ENCODE data around the gene ARPC5L. TPM values are rescaled to one million over a fixed set of nuclear protein-coding genes. Genes with fewer than 3 reads are reported as not detected.
A peak's percentile ranks its signal among the peaks of the same experiment; 100 is the strongest.
"Not testable (repeated sequence)": the region's sequence is repeated elsewhere in the genome, so short reads cannot be mapped to it uniquely, and the experiment has no call there.

ARPC5L gene
- polyA plus RNA-seq, 1 donor from 2014 or later = 92.7 TPM

- no peaks in the 10 kb centered on the region for H3K27me3 Mint-ChIP-seq
- no peak overlapping the region for H3K27ac Mint-ChIP-seq
These were observed 25.0 kb downstream of the ARPC5L start for GRCh38 chr9:124886866-124887492.

GRCh38 chr9:124887832-124888231 is 25.9 kb downstream of the ARPC5L start:
- Mint-ChIP-seq H3K27ac (no peak overlapping the region), H3K36me3 (peaks cover 7% of the 10 kb centered on the region), H3K9me3 (no peaks in the 10 kb centered on the region), H3K4me1 (peaks cover 0 to 2% (median under 1%) of the 10 kb centered on the region in 3 donors), H3K4me3 (no peak overlapping the region), H3K27me3 (no peaks in the 10 kb centered on the region)

More at GRCh38 chr9:124886866-124887492, 25.0 kb downstream of the ARPC5L start:
- Mint-ChIP-seq H3K4me1 (peaks cover 0 to 3% (median 2%) of the 10 kb centered on the region in 3 donors), H3K4me3 (no peak overlapping the region), H3K9me3 (no peaks in the 10 kb centered on the region), H3K36me3 (peaks cover 5% of the 10 kb centered on the region)

GRCh38 chr9:124889006-124889405 is 27.1 kb downstream of the ARPC5L start:
- H3K27me3 Mint-ChIP-seq = no peaks in the 10 kb centered on the region
- no peak overlapping the region for H3K4me3 Mint-ChIP-seq
- H3K4me1 Mint-ChIP-seq = peaks cover 0 to 2% (median 0%) of the 10 kb centered on the region in 3 donors
- H3K36me3 Mint-ChIP-seq = peaks cover 6% of the 10 kb centered on the region
- peak overlapping the region in 1 of 3 donors; percentile 53 for H3K27ac Mint-ChIP-seq
- no peaks in the 10 kb centered on the region for H3K9me3 Mint-ChIP-seq

- H3K27me3 Mint-ChIP-seq = no peaks in the 10 kb centered on the region
- H3K36me3 Mint-ChIP-seq = peaks cover 5% of the 10 kb centered on the region
- H3K9me3 Mint-ChIP-seq = no peaks in the 10 kb centered on the region
- no peak overlapping the region for H3K4me3 Mint-ChIP-seq
- H3K4me1 Mint-ChIP-seq = peaks cover 0 to 4% (median 2%) of the 10 kb centered on the region in 3 donors
- H3K27ac Mint-ChIP-seq = peak overlapping the region in 1 of 3 donors; percentile 52
These were observed 28.2 kb downstream of the ARPC5L start for GRCh38 chr9:124890179-124890578.

- H3K4me3 Mint-ChIP-seq = no peak overlapping the region
- H3K27me3 Mint-ChIP-seq = no peaks in the 10 kb centered on the region
- H3K9me3 Mint-ChIP-seq = no peaks in the 10 kb centered on the region
- H3K36me3 Mint-ChIP-seq = peaks cover 6% of the 10 kb centered on the region
- no peak overlapping the region for H3K27ac Mint-ChIP-seq
- H3K4me1 Mint-ChIP-seq = peaks cover 0 to 4% (median 0%) of the 10 kb centered on the region in 3 donors
These were observed 32.3 kb downstream of the ARPC5L start for GRCh38 chr9:124894035-124894740.

GRCh38 chr9:124894741-124895170 is 32.8 kb downstream of the ARPC5L start:
- Mint-ChIP-seq H3K36me3 (peaks cover 6% of the 10 kb centered on the region), H3K9me3 (no peaks in the 10 kb centered on the region), H3K4me3 (no peak overlapping the region), H3K27me3 (no peaks in the 10 kb centered on the region), H3K4me1 (peaks cover 0 to 4% (median 0%) of the 10 kb centered on the region in 3 donors), H3K27ac (peak overlapping the region in 2 of 3 donors; percentile 45 to 53)

GRCh38 chr9:124897570-124898460 is 35.9 kb downstream of the ARPC5L start:
- no peaks in the 10 kb centered on the region for H3K27me3 Mint-ChIP-seq
- H3K27ac Mint-ChIP-seq = no peak overlapping the region
- no peaks in the 10 kb centered on the region for H3K9me3 Mint-ChIP-seq
- peaks cover 7% of the 10 kb centered on the region for H3K36me3 Mint-ChIP-seq
- H3K4me3 Mint-ChIP-seq = no peak overlapping the region
- H3K4me1 Mint-ChIP-seq = peaks cover 0 to 4% (median 0%) of the 10 kb centered on the region in 3 donors

- Mint-ChIP-seq H3K27me3 (no peaks in the 10 kb centered on the region), H3K4me3 (no peak overlapping the region), H3K27ac (no peak overlapping the region), H3K36me3 (peaks cover 7% of the 10 kb centered on the region), H3K9me3 (no peaks in the 10 kb centered on the region), H3K4me1 (no peaks in the 10 kb centered on the region)
These were observed 37.9 kb downstream of the ARPC5L start for GRCh38 chr9:124899845-124900244.

- no peaks in the 10 kb centered on the region for H3K27me3 Mint-ChIP-seq
- no peak overlapping the region for H3K27ac Mint-ChIP-seq
- H3K36me3 Mint-ChIP-seq = peaks cover 9% of the 10 kb centered on the region
- H3K4me1 Mint-ChIP-seq = peaks cover 0 to 1% (median 0%) of the 10 kb centered on the region in 3 donors
- no peak overlapping the region for H3K4me3 Mint-ChIP-seq
- H3K9me3 Mint-ChIP-seq = no peaks in the 10 kb centered on the region
These were observed 45.0 kb downstream of the ARPC5L start for GRCh38 chr9:124906966-124907365.

- no peak overlapping the region for H3K27ac Mint-ChIP-seq
- H3K4me1 Mint-ChIP-seq = peaks cover 0 to 2% (median 0%) of the 10 kb centered on the region in 3 donors
These were observed 46.2 kb downstream of the ARPC5L start for GRCh38 chr9:124908098-124908497.

GRCh38 chr9:124911766-124912165 is 49.8 kb downstream of the ARPC5L start:
- no peaks in the 10 kb centered on the region for H3K9me3 Mint-ChIP-seq
- no peaks in the 10 kb centered on the region for H3K27me3 Mint-ChIP-seq
- H3K36me3 Mint-ChIP-seq = peaks cover 15% of the 10 kb centered on the region
- H3K4me1 Mint-ChIP-seq = peaks cover 0 to 5% (median 0%) of the 10 kb centered on the region in 3 donors
- H3K4me3 Mint-ChIP-seq = no peak overlapping the region
- peak overlapping the region in 1 of 3 donors; percentile 54 for H3K27ac Mint-ChIP-seq

More at GRCh38 chr9:124908098-124908497, 46.2 kb downstream of the ARPC5L start:
- Mint-ChIP-seq H3K36me3 (peaks cover 13% of the 10 kb centered on the region), H3K9me3 (no peaks in the 10 kb centered on the region), H3K4me3 (no peak overlapping the region), H3K27me3 (no peaks in the 10 kb centered on the region)

- Mint-ChIP-seq H3K4me3 (no peak overlapping the region), H3K9me3 (no peaks in the 10 kb centered on the region), H3K36me3 (peaks cover 15% of the 10 kb centered on the region), H3K4me1 (peaks cover 0 to 5% (median 0%) of the 10 kb centered on the region in 3 donors), H3K27ac (peak overlapping the region in 2 of 3 donors; percentile 65 to 84), H3K27me3 (no peaks in the 10 kb centered on the region)
These were observed 51.4 kb downstream of the ARPC5L start for GRCh38 chr9:124913378-124913777.

GRCh38 chr9:124914753-124915405 is 52.9 kb downstream of the ARPC5L start:
- H3K4me1 Mint-ChIP-seq = peaks cover 0 to 5% (median 0%) of the 10 kb centered on the region in 3 donors
- no peaks in the 10 kb centered on the region for H3K27me3 Mint-ChIP-seq
- no peak overlapping the region for H3K4me3 Mint-ChIP-seq
- peaks cover 13% of the 10 kb centered on the region for H3K36me3 Mint-ChIP-seq
- H3K9me3 Mint-ChIP-seq = no peaks in the 10 kb centered on the region
- peak overlapping the region in 1 of 3 donors; percentile 12 for H3K27ac Mint-ChIP-seq

GRCh38 chr9:124920394-124920793 is 58.5 kb downstream of the ARPC5L start:
- H3K36me3 Mint-ChIP-seq, H3K4me1 Mint-ChIP-seq, H3K9me3 Mint-ChIP-seq, H3K4me3 Mint-ChIP-seq, H3K27ac Mint-ChIP-seq, H3K27me3 Mint-ChIP-seq: not testable (repeated sequence)
